Embryonic facial prominence (tissue), 1 donor: Measurements from ENCODE around the gene SYTL4.

Source experiments
- DNase-seq: peaks from one replicate; pipeline ENCODE4 v3.0.0-alpha.2; 2016; ENCODE audit errors: extremely low spot score

SYTL4 gene

GRCh38 chrX:100648458-100649417 is 83.2 kb downstream of the SYTL4 start:
- DNase-seq, result peak; percentile 59

- DNase-seq, result no peak
Measured at GRCh38 chrX:100647739-100648138, 84.2 kb downstream of the SYTL4 start.

- no peak for DNase-seq
Measured at GRCh38 chrX:100647095-100647494, 84.8 kb downstream of the SYTL4 start.

- no peak for DNase-seq
Measured at GRCh38 chrX:100645106-100645505, 86.8 kb downstream of the SYTL4 start.

GRCh38 chrX:100643956-100644860 is 87.7 kb downstream of the SYTL4 start, which contains the start of gene SRPX2:
SRPX2 (plus strand) TSS chrX:100644199; CDS start chrX:100646323, 2,124 bp downstream.
- DNase-seq, result no peak

- no peak for DNase-seq
Measured at GRCh38 chrX:100643212-100643611, 88.7 kb downstream of the SYTL4 start.

GRCh38 chrX:100642290-100642689 is 89.6 kb downstream of the SYTL4 start:
- DNase-seq, result no peak

GRCh38 chrX:100636321-100636991 is 95.5 kb downstream of the SYTL4 start, which contains the start of gene TSPAN6:
TSPAN6 (minus strand) TSS chrX:100636806; CDS start chrX:100636694, 112 bp downstream.
- DNase-seq, result peak; percentile 83

- no peak for DNase-seq
Measured at GRCh38 chrX:100635989-100636320, 96.0 kb downstream of the SYTL4 start.

GRCh38 chrX:100635040-100635439 is 96.9 kb downstream of the SYTL4 start:
- DNase-seq, result no peak

- DNase-seq, result no peak
Measured at GRCh38 chrX:100625985-100626491, 105.9 kb downstream of the SYTL4 start.
